Osteocyte (in vitro differentiated cells): Measurements from ENCODE around the gene ZBTB32. TPM values are rescaled to one million over a fixed set of nuclear protein-coding genes. Genes with fewer than 3 reads are reported as not detected.
"Not testable (repeated sequence)": the region's sequence is repeated elsewhere in the genome, so short reads cannot be mapped to it uniquely, and the experiment has no call there.

Experiments
- DNase-seq: peaks from one replicate; pipeline ENCODE4 v3.0.0; 2021; ENCODE audit warnings: mixed read lengths; ENCODE audit not compliant: unreplicated experiment; ENCODE audit errors: extremely low spot score
- H3K27ac Mint-ChIP-seq: one replicate; pipeline ENCODE4 v1.8.0; 2021; ENCODE audit warnings: mild to moderate bottlenecking, mixed read lengths; ENCODE audit not compliant: unreplicated experiment
- H3K27me3 Mint-ChIP-seq: one replicate; pipeline ENCODE4 v1.8.0; 2021; ENCODE audit warnings: mixed read lengths; ENCODE audit not compliant: unreplicated experiment
- H3K36me3 Mint-ChIP-seq: one replicate; pipeline ENCODE4 v1.8.0; 2021; ENCODE audit warnings: mixed read lengths; ENCODE audit not compliant: unreplicated experiment
- H3K4me1 Mint-ChIP-seq: one replicate; pipeline ENCODE4 v1.8.0; 2021; ENCODE audit warnings: mixed read lengths; ENCODE audit not compliant: unreplicated experiment
- H3K4me3 Mint-ChIP-seq: one replicate; pipeline ENCODE4 v1.8.0; 2021; ENCODE audit warnings: mild to moderate bottlenecking, moderate library complexity, mixed read lengths; ENCODE audit not compliant: unreplicated experiment
- H3K9me3 Mint-ChIP-seq: one replicate; pipeline ENCODE4 v1.8.0; 2021; ENCODE audit warnings: mixed read lengths; ENCODE audit not compliant: unreplicated experiment
- CTCF ChIP-seq: fragments of 200-600 bp; sonication (generic); IDR thresholded peaks from 2 replicates; pipeline ENCODE4 v1.5.0; 2021; ENCODE audit warnings: antibody characterized with exemption, mild to moderate bottlenecking, moderate library complexity
- total RNA-seq: library from RNA; stranded (reverse); gene quantifications from 2 replicates; pipeline ENCODE4 v1.2.1, GENCODE V29; 2021

Gene ZBTB32
- total RNA-seq, 1 donor from 2014 or later: not detected

- H3K27ac Mint-ChIP-seq: no peak overlapping the region
- no peak for TF ChIP-seq CTCF
- no peak overlapping the region for H3K4me3 Mint-ChIP-seq
- H3K4me1 Mint-ChIP-seq: peaks cover 8% of the 10 kb centered on the region
- no peak for DNase-seq
- H3K36me3 Mint-ChIP-seq: no peaks in the 10 kb centered on the region
- H3K9me3 Mint-ChIP-seq: no peaks in the 10 kb centered on the region
- H3K27me3 Mint-ChIP-seq: peaks cover 8% of the 10 kb centered on the region
These were observed 28.7 kb upstream of the ZBTB32 start for GRCh38 chr19:35675589-35676140.

DNA sequence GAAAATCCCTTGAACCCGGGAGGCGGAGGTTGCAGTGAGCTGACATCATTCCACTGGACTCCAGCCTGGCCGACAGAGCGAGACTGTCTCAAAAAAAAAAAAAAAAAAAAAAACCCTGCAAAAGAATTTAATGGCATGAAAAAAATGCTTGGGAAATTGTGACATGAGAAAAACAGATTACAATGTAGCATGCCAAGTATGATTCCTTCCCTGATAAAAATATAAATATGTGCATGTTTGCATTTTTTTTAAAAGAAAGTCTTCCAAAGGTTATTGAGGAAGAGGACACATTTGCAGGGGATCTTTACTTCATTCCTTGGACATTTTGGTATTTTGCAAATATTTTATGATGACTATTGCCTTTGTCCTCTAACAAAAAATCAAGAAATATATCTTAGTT lies 14.5 kb upstream of the ZBTB32 start:
- no peaks in the 10 kb centered on the region for H3K9me3 Mint-ChIP-seq
- DNase-seq: no peak
- no peaks in the 10 kb centered on the region for H3K4me1 Mint-ChIP-seq
- peaks cover 6% of the 10 kb centered on the region for H3K27me3 Mint-ChIP-seq
- H3K4me3 Mint-ChIP-seq: no peak overlapping the region
- TF ChIP-seq CTCF: no peak
- H3K36me3 Mint-ChIP-seq: no peaks in the 10 kb centered on the region
- no peak overlapping the region for H3K27ac Mint-ChIP-seq

GRCh38 chr19:35691106-35691505 lies 13.3 kb upstream of the ZBTB32 start:
- H3K27me3 Mint-ChIP-seq, DNase-seq, H3K4me1 Mint-ChIP-seq, H3K27ac Mint-ChIP-seq, H3K9me3 Mint-ChIP-seq, H3K36me3 Mint-ChIP-seq, H3K4me3 Mint-ChIP-seq: not testable (repeated sequence)

- Mint-ChIP-seq H3K4me3 (no peak overlapping the region), H3K9me3 (no peaks in the 10 kb centered on the region), H3K27me3 (peaks cover 4% of the 10 kb centered on the region), H3K36me3 (no peaks in the 10 kb centered on the region), H3K27ac (no peak overlapping the region), H3K4me1 (no peaks in the 10 kb centered on the region)
- no peak for TF ChIP-seq CTCF
- no peak for DNase-seq
These were observed 12.3 kb upstream of the ZBTB32 start for GRCh38 chr19:35692010-35692409.

DNA sequence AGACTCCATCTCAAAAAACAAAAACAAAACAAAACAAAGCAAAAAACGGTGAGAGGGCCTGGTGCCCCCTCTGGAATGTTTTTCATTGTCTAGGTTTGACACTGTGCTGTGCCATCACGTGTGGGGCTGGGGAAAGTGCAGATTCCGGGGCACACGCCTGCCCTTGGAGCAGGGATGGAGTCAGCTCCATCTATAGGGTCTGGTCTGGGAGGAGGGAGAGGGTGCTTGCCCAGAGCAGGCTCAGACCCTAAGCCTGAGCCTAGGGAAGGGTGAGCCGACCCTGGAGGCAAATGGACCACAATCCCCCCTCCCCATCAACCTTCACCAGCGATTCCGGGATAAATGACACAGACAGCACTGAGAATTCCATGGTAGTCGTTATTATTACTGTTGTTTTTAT lies 10.9 kb upstream of the ZBTB32 start:
- Mint-ChIP-seq H3K4me3 (no peak overlapping the region), H3K36me3 (no peaks in the 10 kb centered on the region), H3K4me1 (no peaks in the 10 kb centered on the region), H3K9me3 (no peaks in the 10 kb centered on the region), H3K27me3 (peaks cover 4% of the 10 kb centered on the region), H3K27ac (no peak overlapping the region)
- no peak for TF ChIP-seq CTCF
- no peak for DNase-seq
